Fibroblast of skin of left biceps (primary cell): ENCODE results near the gene LYPD5.
"Not testable (repeated sequence)": the region's sequence is repeated elsewhere in the genome, so short reads cannot be mapped to it uniquely, and the experiment has no call there.

ENCODE experiments used
- DNase-seq, 2 experiments: peaks; one replicate each; pipeline ENCODE4 v3.0.0-alpha.2; 2013; ENCODE audit warnings: low read depth in 2 of 2

LYPD5 gene

GRCh38 chr19:43806401-43806800 lies 4.2 kb upstream of the LYPD5 start:
- not testable (repeated sequence) for DNase-seq

- DNase-seq: no peak
Measured at GRCh38 chr19:43804432-43804831, 2.2 kb upstream of the LYPD5 start.

- DNase-seq: no peak
Measured at GRCh38 chr19:43799502-43800142, 2.6 kb downstream of the LYPD5 start.

GRCh38 chr19:43798546-43799409 lies 3.5 kb downstream of the LYPD5 start:
- no peak for DNase-seq

GRCh38 chr19:43798026-43798545 lies 4.2 kb downstream of the LYPD5 start:
- no peak for DNase-seq

- DNase-seq: no peak
Measured at GRCh38 chr19:43797556-43797955, 4.7 kb downstream of the LYPD5 start.

- no peak for DNase-seq
Measured at GRCh38 chr19:43797118-43797517, 5.1 kb downstream of the LYPD5 start.

GRCh38 chr19:43790587-43790986 lies 11.7 kb downstream of the LYPD5 start:
- no peak for DNase-seq

- DNase-seq: no peak
Measured at GRCh38 chr19:43789029-43789428, 13.2 kb downstream of the LYPD5 start.

- DNase-seq: no peak
Measured at GRCh38 chr19:43786665-43787064, 15.6 kb downstream of the LYPD5 start.

GRCh38 chr19:43784981-43785808 lies 17.1 kb downstream of the LYPD5 start:
- peak in 1 of 2 experiments; percentile 23 for DNase-seq

GRCh38 chr19:43784241-43784980 lies 17.8 kb downstream of the LYPD5 start:
- DNase-seq: peak in 1 of 2 experiments; percentile 42

- no peak for DNase-seq
Measured at GRCh38 chr19:43783636-43784035, 18.6 kb downstream of the LYPD5 start.

GRCh38 chr19:43782689-43783231 lies 19.5 kb downstream of the LYPD5 start:
- no peak for DNase-seq

- DNase-seq: no peak
Measured at GRCh38 chr19:43782311-43782660, 20.0 kb downstream of the LYPD5 start.

- DNase-seq: no peak
Measured at GRCh38 chr19:43781630-43782310, 20.5 kb downstream of the LYPD5 start.

- no peak for DNase-seq
Measured at GRCh38 chr19:43780706-43781525, 21.3 kb downstream of the LYPD5 start, which contains the start of gene KCNN4. Gene KCNN4 (minus strand): TSS chr19:43780973. CDS start chr19:43780861, 112 bp downstream.

- DNase-seq: no peak
Measured at GRCh38 chr19:43779820-43780219, 22.4 kb downstream of the LYPD5 start.

GRCh38 chr19:43779147-43779819 lies 23.0 kb downstream of the LYPD5 start:
- no peak for DNase-seq
